ENCODE measurements around the gene HTRA1.

HTRA1 gene

DNA sequence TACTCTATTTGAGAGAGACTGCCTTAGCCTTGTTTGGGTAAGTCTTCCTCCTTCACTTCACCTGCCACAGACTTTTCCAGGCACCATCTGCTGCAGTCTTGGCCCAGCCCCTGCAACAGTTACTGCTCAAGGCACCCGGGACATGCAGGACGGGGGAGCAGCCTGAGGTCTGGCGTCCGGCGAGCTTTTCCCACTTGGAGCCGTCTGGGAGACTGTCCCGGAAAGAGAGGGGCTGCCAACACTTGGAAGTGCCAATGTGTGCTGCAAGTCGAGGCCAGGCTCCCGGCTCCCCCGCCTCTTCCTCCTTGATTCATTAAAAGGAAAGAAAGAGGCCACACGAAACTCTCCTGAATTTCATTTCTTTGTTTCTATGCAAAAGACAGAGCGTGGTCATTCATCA, 13.7 kb downstream of the HTRA1 start:
- DNase-seq: no peak

DNA sequence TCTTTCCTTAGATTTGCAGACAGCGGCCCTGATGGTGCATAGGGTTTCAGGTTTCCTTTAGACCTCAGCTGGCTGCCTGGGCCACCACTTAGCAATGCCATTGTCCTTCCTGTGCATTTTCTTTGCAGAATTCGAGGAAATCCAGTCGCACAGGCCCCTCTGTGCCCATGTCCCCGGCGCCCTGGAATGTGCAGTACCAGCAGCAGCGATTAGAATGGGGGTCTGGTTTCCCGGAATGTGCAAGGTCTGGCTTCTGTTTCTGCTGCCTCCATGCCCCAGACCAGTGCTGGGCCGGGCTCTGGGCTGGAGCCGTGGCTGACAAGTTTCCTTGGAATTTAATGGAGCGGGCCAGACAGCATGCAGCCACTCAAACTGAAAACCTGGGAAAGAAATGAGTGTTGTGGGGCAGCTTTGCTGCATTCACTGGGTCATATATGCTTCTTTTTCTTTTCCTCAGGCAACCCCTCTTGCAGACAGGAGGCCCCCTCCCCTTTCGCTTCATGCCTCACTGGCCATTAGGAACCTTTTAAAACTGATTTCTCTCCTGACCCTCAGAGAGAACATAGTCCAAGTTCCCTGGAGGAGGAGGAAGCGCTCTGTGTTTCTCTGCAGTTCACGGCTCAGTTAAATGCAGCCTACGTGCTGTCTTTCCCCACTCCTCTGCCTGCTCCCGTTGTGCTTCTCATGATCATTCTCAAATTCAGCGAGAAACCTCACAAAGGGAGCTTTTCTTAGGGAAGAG, 14.4 kb downstream of the HTRA1 start:
- DNase-seq: no peak

DNA sequence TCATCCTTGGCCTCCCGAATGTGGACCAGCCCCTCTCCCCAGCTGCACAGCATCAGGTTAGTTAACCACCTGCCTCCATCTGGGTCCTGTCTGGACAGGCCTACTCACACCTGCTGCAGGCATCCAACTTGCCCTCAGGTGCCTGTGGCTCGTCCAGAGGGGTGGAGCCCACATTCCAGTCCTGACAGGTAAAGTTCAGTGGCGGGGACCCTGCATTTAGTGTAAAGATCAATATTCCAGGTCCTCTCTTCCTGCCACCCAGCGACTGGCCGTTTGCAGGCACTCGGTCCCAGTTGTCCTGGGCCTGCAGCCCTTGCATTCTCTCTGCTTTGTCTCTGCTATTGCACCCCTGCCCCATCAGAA, 15.0 kb downstream of the HTRA1 start:
- no peak for DNase-seq

DNA sequence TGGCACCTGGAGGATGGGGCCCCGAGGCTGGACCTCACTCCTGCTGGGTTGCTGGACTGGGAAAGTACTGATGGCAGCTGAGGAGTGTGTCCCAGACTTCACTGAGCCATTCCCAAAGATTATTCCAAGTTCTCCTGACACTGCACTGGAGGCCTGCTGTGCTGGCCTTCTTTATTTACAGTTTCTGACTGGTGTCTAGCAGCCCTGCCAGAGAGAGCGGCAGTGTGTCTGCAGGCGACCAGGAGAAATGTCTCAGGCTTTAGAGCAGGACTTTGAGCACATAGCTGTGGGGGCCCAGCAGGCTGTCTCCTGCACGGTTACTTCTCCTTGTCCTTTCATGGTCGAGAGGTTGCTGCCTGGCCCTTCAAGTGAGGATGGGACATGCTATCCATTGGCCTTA, 16.1 kb downstream of the HTRA1 start:
- DNase-seq: no peak

DNA sequence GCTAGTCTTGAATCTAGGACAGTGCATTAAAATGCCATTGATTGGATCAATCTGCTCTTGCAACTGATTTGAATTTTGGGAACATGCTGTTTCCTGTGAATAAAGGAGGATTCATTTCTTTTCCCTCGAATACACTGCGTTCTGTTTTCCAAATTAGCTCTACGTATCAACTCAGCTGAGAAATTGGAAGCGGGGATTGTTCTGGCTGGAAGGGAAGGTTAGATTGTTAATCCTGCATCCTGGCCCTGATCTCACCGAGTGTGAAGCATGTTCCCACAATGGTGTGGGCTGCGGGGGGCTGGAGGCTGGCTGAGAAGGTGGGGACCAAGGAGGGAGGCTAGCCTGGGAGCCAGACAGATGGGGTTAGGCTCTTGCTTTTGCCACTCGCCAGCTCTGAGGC, 17.6 kb downstream of the HTRA1 start:
- DNase-seq: no peak

DNA sequence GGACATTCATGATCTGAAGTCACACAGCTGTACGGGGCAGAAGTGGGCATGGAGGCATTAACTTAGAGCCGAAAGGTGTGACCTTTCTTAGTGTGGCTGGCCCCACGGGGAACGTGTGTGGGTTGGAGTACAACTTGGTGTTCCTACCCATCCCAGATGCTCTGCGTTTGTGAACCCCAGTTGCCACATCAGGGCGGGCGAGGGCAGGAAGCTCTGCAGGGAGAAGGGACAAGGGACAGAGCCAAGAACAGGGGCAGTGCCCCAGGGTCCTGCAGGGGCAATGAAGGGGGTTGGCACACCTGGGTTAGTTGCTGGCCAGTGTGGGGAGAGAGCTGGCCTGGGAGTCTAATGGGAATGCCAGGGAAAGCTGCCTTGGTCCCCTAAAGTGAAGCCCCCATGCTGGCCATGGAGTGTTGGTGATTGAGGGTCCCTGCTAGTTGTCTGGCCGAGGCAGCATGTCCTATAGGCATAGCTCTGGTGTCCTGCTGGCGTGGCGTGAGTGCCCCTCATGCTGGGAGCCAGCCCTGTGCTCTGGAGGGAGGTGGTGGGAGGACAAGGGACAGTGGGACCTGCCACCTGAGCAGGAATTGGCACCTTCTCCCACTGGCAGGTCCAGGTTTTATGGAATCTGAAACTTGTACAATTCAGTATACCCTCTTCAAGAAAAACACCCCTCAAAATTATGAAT, 18.9 kb downstream of the HTRA1 start:
- DNase-seq: no peak

DNA sequence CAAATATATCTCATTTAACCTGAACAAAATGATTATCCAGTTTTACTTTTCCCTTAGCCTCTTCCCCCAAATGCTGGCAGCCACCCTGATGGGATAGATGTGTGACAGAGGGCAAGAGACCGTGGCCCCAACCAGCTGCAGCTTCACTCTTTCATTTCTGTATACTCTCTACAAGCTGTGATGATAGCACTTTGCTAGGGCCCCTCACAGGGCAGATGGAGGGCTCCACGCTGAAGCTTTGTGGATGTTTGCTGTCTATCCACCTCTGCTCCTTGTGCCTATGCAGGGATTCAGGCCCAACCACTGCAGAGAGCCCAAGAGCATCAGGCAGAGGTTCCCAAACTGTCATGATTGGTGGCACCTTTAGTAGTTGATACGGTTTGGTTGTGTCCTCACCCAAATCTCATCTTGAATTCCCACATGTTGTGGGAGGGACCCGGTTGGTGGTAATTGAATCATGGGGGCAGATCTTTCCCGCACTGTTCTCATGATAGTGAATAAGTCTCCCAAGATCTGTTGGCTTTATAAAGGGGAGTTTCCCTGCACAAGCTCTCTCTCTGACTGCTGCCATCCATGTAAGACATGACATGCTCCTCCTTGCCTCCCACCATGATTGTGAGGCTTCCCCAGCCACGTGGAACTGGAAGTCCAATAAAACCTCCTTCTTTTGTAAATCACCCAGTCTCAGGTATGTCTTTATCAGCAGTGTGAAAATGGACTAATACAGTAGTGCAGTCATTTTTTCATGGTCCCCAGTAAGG, 20.1 kb downstream of the HTRA1 start:
- no peak for DNase-seq

DNA sequence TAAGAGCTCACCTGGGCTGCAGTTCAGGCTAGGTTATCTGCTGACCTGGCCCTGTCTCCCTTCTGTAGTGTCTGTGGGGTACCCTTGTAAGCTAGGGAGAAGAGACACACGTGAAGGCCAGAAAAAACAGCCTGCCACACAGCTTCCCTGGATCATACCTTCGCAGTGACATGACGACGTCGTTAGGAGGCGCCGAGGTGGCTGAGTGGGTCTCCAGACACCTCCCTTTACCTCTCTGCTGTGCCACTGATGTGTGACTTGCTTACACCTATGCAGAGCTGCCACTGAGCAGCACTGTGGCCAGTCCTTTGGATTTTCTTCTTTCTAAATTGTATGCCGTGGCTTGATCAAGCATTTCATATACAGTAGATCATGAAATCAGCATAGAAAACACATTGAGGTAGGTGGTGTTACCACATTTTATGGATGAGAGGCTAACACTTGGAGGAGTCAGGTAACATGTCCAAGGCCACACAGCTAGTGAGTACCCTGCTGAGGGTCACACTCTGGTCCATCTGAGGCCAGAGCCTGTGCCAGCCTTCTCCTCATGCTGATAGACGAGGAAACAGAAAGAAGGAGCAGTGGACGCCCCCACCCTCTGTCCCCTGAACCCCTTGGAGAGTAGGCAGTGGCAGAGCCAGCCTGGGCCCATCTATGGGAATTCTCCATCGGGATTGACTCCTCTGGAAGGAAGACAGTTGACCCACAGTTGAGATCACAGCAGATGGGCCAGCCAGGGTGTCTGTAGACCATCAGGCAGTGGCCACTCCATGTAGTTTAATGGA, 23.1 kb downstream of the HTRA1 start:
- DNase-seq: no peak

DNA sequence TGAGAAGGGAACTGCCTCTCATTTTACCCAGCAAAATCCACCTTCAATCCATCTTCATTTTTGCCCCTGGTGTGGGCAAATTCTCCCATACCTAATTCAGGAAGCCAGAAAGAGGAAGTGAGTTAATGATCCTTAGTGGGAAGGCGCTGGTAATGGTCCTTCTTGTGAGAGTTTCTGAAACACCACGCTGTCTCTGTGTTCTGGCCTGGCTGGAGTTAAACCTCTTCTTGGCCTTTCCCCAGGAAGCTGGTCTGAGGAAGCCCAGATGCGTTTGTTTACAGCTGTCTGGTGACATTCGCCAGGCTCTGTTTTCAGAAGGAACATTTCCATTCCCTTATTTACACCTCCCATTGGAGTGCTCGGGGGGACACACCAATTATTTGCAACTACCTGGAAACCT, 24.3 kb downstream of the HTRA1 start:
- DNase-seq: no peak

DNA sequence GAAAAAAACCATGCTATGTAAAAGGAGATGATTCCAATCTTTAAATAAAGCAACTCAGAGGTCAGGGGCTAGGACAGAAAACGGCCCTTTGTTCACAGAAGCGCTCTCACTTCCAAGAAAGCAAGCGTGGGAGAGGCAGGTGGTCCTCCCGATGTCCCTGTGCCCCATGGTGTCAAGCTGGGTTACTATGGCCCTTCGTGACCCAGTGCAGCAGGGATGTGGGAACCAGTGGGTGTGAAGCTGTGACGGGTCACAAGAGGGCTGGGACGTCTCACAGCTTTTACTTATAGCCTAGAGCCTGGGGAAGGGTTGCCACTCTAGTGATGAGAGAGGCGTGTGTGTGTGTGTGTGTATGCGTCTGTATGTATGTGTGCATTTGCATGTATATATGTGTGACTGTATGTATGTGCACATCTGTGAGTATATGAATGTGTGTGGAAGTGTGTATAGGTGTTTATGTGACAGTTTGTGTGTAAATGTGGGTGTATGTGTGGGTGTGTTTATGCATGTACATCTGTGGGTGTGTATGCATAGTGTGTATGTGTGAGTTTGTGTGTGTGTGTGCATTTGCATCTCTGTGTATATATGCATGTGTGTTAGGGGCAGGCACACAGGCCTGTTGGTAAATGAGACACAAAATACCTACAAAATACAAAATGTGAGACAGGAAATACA, 25.2 kb downstream of the HTRA1 start:
- no peak for DNase-seq

DNA sequence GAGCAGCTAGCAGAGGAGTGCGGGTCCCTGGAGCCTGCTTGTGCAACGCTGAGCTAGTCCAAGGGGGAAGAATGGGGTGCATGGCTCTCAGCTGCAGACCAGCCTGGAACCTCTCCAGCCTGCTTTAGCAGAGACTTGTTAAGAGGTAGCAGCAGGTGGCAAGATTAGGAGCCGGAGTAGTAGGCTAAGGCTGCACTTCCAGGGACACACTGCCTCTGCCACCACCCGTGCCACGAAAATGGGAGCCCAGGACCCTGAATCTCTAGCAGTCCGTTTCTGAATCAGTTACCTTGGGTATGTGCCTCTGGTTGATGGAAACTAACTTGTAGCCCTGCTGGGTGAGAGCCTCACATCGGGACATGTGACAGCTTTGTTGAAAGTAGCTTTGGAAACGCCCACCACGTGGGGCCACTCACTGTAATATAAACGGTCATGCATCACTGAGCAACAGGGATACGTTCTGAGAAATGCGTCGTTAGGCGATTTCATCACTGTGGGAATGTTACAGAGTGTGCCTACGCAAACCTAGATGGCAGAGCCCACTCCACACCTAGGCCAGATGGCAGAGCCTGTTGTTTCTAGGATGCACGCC, 25.9 kb downstream of the HTRA1 start:
- DNase-seq: no peak

DNA sequence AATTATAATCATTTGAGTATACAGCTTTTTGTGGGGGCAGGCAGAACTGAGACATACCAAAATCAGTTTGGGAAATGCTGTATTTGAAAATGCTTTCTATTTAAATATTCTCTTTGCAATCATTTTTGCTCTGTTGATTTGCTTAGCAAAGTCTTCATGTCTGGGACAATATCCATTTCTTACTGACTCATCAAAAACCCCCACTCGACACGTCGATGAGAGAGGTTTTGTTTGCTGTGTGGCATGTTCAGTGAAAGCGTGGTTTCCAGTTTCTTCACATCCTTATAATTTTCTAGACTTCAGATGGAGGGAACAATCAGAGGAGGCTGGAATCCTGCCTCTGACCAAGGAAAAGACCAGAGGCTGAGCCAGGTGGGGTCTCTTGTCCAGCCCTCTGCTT, 28.9 kb downstream of the HTRA1 start:
- DNase-seq: no peak

DNA sequence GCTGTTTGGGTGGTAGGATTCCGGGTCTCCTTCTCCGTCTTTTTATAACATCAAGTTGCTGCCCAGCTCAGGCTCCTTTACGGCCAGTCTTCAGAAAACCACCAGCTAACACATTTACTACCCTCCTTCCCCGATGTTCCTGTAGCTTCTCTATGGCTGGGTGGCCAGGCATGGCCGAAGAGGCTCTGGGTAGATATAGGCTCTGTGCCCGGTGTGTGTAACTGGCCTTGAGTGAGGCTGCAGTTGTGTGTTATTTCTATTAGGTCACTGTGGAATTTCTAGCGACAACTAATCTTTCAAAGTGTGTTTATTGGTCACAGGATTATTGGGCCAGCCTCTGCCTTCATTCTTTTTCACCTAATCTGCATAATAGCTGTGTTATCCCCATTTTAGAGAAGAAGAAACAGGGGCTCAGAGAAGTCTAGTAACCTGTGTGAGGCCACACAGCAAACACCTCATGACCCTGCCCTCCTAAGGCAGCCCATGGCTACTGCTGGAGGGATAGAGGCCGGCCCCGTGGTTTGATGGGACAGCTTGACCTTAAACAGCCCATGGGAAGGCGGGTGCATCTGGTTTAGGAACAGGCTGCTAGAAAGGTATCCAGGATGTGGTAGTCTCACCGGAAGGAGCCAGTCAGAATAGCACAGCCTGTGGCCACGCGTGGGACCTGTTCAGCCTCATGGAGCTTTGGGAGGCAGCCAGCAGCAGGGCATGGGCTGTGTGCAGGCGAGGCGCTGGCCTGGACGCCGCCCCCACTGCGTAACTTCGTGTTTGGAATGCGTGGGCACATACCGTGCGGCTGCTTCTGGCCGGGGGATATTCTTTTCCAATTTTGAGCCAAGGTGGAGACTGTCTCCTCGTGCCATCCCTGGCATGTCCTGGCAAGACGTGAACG, 29.7 kb downstream of the HTRA1 start:
- DNase-seq: no peak

DNA sequence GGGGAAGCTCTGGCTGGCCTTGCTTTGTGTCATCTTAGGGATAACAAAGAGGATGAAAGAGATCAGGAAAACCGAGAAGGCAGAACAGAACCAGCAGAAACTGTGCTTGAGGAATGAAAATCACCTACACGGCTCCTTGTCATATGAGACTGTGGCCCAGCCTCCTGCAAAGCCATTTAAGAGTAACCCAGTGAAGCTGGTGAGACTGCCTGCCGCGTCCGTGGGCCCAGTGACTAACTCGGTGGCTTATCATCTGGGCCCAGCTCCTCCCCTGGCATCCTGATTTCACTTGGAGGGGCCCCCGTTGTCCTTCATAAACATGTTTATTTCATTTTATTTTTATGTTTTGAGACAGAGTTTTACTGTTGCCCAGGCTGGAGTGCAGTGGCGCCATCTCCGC, 30.7 kb downstream of the HTRA1 start:
- no peak for DNase-seq

DNA sequence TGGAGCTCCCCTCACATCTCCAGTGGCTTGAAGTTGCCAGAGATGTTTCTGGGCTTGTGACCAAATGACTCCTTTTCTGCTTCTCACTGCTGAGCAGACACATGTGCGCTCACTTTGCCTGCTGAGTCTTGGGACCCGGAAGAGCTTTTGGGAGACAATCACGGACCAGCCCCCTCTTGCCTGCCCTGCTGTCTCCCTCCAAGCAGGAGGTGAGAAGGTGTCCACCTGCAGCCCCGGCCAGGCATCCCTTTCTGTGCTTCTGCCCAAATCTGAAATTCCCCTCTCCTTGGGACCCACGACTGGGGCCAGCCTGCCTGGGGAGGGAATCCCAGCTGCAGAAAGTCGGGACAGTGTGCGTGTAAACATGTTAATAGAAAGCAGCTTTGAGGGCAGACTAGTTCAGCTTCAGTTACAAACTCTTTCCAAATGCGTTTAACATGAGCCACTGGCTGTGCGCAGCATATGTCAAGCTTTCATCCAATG, 31.7 kb downstream of the HTRA1 start:
- no peak for DNase-seq

DNA sequence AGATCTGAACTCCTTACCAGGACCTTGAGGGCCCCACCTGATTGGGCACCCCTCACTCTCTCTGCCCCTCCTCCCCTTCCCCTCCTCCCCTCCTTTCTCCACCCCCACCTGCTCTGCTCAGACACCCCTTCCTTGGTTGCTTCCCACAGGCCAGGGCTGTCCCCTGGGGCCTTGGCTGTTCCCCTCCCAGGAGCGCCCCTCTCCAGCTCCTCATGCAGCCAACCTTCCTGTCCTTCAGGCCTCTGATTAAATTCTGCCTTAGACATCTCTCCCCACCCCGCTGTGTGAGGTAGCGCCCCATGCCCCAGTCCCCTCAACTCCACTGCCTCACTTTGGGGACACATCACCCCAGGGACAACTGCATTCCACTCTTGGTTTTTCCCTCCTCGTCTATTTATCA, 32.4 kb downstream of the HTRA1 start:
- no peak for DNase-seq

DNA sequence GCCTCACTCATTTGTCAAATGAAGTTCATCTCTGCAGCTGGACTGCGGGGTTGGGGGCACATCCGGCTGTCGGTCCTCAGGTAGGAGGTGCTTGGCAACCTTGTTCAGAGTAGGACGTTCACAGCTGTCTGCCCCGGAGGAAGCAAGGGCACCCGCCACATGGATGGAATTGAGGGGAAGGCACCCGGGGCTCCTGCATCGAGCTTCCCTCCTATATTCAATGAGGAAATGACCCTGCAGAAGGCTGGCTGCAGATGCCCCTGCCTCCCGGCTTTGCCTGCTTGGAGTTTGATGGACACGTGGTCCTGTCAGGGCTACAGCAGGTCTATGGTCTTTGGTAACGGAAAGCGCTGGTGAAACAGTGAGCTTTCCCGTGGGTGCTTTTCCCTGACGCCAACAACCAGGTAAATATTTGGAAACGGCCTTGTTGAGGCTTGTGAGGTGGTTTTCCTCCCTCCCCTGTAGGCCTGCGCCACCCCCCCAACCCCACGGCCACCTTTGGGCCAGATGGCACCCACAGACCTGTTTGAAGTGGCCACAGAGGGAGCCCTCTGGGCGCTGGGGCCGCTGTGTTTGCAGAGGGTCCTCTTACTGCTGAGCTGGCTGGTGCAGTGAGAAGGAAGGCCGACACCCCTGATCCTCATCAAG, 32.9 kb downstream of the HTRA1 start:
- DNase-seq: no peak

DNA sequence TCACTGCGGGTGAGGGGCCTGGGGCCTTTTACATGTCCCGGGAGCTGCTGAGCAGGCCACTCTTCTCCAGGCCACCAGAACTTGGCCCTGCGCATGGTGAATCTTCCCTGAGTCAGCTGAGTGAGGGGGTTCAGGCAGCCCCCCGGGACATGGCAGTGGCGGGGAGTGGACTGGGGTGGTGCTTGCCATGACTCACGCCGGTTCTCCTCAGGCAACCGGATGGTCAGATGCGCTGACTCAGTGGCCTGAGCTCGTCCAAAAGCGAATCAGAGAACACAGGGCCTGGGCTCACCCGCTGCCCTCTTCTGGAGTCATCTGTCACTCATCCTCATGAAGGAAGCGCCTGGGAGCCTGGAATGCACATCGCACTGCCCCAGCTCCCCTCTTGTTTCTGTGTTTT, 33.5 kb downstream of the HTRA1 start:
- peak; percentile 69 for DNase-seq

DNA sequence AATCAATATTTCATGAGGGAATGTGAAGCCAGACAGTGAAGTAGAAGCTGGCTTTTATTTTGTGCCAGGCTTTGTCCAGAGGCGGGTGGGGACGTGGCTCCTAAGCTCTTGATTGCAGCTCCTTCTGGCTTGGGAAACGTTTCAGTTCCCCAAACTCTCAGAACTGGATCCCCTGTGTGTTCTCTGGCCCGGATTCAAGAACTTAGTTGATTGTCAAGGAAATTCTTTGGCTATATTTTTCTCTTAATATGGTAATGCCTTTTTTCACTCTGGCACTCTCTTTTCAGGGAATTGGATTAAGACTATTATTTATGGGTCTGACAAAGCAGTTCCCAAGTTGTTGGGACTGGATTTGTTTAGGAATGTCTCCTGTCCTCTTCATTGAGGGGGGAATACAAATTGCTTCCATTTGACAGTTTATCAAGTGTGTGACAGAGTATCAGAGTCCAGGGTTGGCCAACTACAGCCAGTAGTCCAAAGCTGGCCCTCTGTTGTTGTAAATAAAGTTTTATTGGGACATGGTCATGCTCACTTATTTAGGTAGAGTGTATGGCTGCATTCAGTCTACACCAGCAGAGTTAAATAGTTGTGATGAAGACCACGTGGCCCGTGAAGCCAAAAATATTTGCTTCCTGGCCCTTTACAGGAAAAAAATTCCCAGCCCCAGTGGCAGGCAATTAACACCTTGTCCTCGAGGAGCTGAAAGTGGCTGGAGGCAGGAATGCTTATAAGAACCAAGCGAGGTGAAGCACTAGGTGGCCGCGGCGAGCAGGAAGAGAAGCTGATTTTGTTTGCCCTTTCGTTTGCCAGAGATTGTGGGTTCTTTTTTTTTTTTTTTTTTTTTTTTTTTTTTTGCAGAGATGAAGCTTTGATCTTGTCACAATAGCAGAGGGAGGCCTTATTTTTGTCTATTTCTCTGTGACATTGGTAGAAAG, 34.3 kb downstream of the HTRA1 start:
- no peak for DNase-seq

Measured in NCI-H226 (cell line).